ENCODE measurements around the gene EFNB1.

The EFNB1 gene

GRCh38 chrX:68827848-68828624 is 785 bp upstream of the EFNB1 start:
- peak; percentile 54 for DNase-seq

- no peak for DNase-seq
Measured at GRCh38 chrX:68829582-68830418, 979 bp downstream of the EFNB1 start.

GRCh38 chrX:68830419-68831404 is 1.9 kb downstream of the EFNB1 start:
- no peak for DNase-seq

GRCh38 chrX:68831405-68832100 is 2.7 kb downstream of the EFNB1 start:
- no peak for DNase-seq

GRCh38 chrX:68832101-68832416 is 3.2 kb downstream of the EFNB1 start:
- DNase-seq: no peak

- DNase-seq: no peak
Measured at GRCh38 chrX:68832516-68833447, 4.0 kb downstream of the EFNB1 start.

- DNase-seq: no peak
Measured at GRCh38 chrX:68833448-68833805, 4.6 kb downstream of the EFNB1 start.

- DNase-seq: no peak
Measured at GRCh38 chrX:68833855-68834331, 5.1 kb downstream of the EFNB1 start.

- DNase-seq: no peak
Measured at GRCh38 chrX:68834371-68835103, 5.7 kb downstream of the EFNB1 start.

- DNase-seq: no peak
Measured at GRCh38 chrX:68835104-68835442, 6.3 kb downstream of the EFNB1 start.

- no peak for DNase-seq
Measured at GRCh38 chrX:68835468-68835867, 6.6 kb downstream of the EFNB1 start.

GRCh38 chrX:68837119-68837518 is 8.3 kb downstream of the EFNB1 start:
- no peak for DNase-seq

GRCh38 chrX:68838571-68838910 is 9.7 kb downstream of the EFNB1 start:
- no peak for DNase-seq

- DNase-seq: no peak
Measured at GRCh38 chrX:68839771-68840170, 10.9 kb downstream of the EFNB1 start.

- no peak for DNase-seq
Measured at GRCh38 chrX:68840256-68840655, 11.4 kb downstream of the EFNB1 start.

GRCh38 chrX:68841251-68842049 is 12.6 kb downstream of the EFNB1 start:
- DNase-seq: peak; percentile 58

GRCh38 chrX:68842351-68842750 is 13.5 kb downstream of the EFNB1 start:
- DNase-seq: no peak

GRCh38 chrX:68842781-68843581 is 14.2 kb downstream of the EFNB1 start:
- DNase-seq: no peak

GRCh38 chrX:68843992-68844391 is 15.2 kb downstream of the EFNB1 start:
- no peak for DNase-seq

Measured in COR-L47 (cell line).